Panc1 (cell line): ENCODE data around the gene SERPINE3. TPM values are rescaled to one million over a fixed set of nuclear protein-coding genes. Genes with fewer than 3 reads are reported as not detected.

Experiments used
- ATAC-seq: fragments of 200-7000 bp; cut with Tn5 transposase; 2 replicates; pipeline ENCODE4 v1.9.1; 2020; ENCODE audit warnings: mild to moderate bottlenecking, moderate library complexity
- BruUV-seq: library from RNA; stranded (reverse); fragments of 400-500 nt; replicated peaks from 2 replicates; lab custom pipeline; 2021; lab: Mats Ljungman, UMichigan
- CTCF ChIA-PET: fragments of 300-600 bp; sonication (Branson Sonifier 250); formaldehyde crosslinking; loops from one replicate; lab custom pipeline; 2022; ENCODE audit warnings: antibody characterized with exemption; lab: Charles Lee
- POLR2A ChIA-PET: fragments of 300-600 bp; sonication (Branson Sonifier 250); formaldehyde crosslinking; loops from one replicate; lab custom pipeline; 2022; ENCODE audit warnings: antibody characterized with exemption; lab: Charles Lee
- DNase-seq: peaks from one replicate; pipeline ENCODE4 v3.0.0-alpha.2; 2010; ENCODE audit warnings: low read depth, low spot score
- H3K27ac ChIP-seq: 2 replicates; pipeline ENCODE4 v1.5.1; 2011; ENCODE audit warnings: mild to moderate bottlenecking, low read length, inconsistent platforms
- H3K27me3 ChIP-seq: fragments of 200-500 bp; sonication (Bioruptor generic); 2 replicates; pipeline ENCODE4 v1.6.0; 2014; ENCODE audit warnings: low read length, inconsistent platforms; ENCODE audit not compliant: control insufficient read depth, insufficient read depth
- H3K36me3 ChIP-seq: fragments of 200-500 bp; sonication (Bioruptor generic); 2 replicates; pipeline ENCODE4 v1.5.1; 2014; ENCODE audit warnings: inconsistent platforms, mild to moderate bottlenecking, low read length, moderate library complexity; ENCODE audit not compliant: control insufficient read depth, insufficient read depth
- H3K4me1 ChIP-seq: 2 replicates; pipeline ENCODE4 v1.5.1; 2011; ENCODE audit warnings: inconsistent platforms, mild to moderate bottlenecking, low read length, moderate library complexity; ENCODE audit not compliant: control insufficient read depth, insufficient read depth
- H3K4me3 ChIP-seq, 2 experiments: 2 replicates each; pipeline ENCODE4 v1.5.1; 2011 to 2012; ENCODE audit warnings: low read depth in 2 of 2, low read length in 2 of 2, mild to moderate bottlenecking in 2 of 2, inconsistent platforms in 1 of 2, moderate library complexity in 1 of 2
- H3K9me3 ChIP-seq: fragments of 200-500 bp; sonication (Bioruptor generic); 2 replicates; pipeline ENCODE4 v1.5.1; 2014; ENCODE audit warnings: low read depth, mild to moderate bottlenecking, inconsistent platforms, low read length, moderate library complexity; ENCODE audit not compliant: control insufficient read depth, insufficient read depth
- POLR2AphosphoS5 ChIP-seq: IDR thresholded peaks from 2 replicates; pipeline ENCODE4 v1.6.1; 2012; ENCODE audit warnings: mild to moderate bottlenecking, low read depth, low read length, moderate library complexity
- SIN3A ChIP-seq: IDR thresholded peaks from 2 replicates; pipeline ENCODE4 v1.6.1; 2012; ENCODE audit warnings: low read depth, mild to moderate bottlenecking, low read length, moderate library complexity, borderline replicate concordance; ENCODE audit not compliant: insufficient read depth
- TCF7L2 ChIP-seq: IDR thresholded peaks from 2 replicates; pipeline ENCODE4 v1.6.1; 2011; ENCODE audit warnings: mild to moderate bottlenecking, low read depth, low read length, inconsistent platforms
- in situ Hi-C: cut with HindIII; loops from 2 replicates; pipeline ENCODE4 v1.10.0; 2016; ENCODE audit warnings: low sequenced_read_pairs, low pct_unique_long_range_greater_than_20kb
- intact Hi-C: fragments of 100-400 bp; cut with micrococcal nuclease; formaldehyde crosslinking; loops from one replicate; pipeline ENCODE4 v1.10.0; 2022; ENCODE audit not compliant: unreplicated experiment
- total RNA-seq: library from RNA; stranded (reverse); gene quantifications from one replicate; pipeline ENCODE4 v1.2.1, GENCODE V29; 2021; ENCODE audit not compliant: unreplicated experiment
- TF ChIP-seq, protein P1 (sequence below), 2 experiments: IDR thresholded peaks; 2 replicates each; pipeline ENCODE4 v1.6.1; 2011 to 2012; ENCODE audit warnings: low read depth in 2 of 2, control low read depth in 1 of 2, low read length in 1 of 2, mild to moderate bottlenecking in 1 of 2, moderate library complexity in 1 of 2; ENCODE audit not compliant: insufficient read depth in 1 of 2
- TF ChIP-seq, protein P2 (sequence below): fragments of 450-650 bp; IDR thresholded peaks from 2 replicates; pipeline ENCODE4 v1.5.1; 2017; ENCODE audit warnings: mild to moderate bottlenecking

The SERPINE3 gene
- total RNA-seq, 1 experiment from 2014 or later = not detected

DNA sequence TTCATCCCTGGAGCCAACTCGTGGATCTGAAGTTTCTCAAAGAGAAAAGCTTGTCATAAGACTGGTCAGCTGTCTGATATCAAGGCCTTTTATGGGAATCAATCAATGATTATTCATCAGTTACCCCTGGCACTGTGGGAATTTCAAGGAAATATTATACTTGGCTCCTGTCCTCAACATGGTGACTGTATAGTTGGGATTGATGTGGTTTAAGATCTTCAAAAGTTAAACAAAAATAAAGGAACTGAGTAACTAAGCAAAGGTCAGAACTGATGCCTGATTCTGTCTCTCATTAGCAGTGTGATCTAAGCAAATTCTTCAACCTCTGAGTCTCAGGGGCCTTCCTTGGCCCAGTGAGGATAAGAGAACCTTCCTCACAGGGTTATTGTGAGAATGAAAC lies 22.2 kb upstream of the SERPINE3 start:
- Histone ChIP-seq H3K4me1 (no peaks in the 10 kb centered on the region), H3K27me3 (peaks cover 2% of the 10 kb centered on the region; the same call in 1 of the 2 replicates), H3K27ac (no peak overlapping the region), H3K4me3 (no peak overlapping the region), H3K9me3 (no peaks in the 10 kb centered on the region), H3K36me3 (no peaks in the 10 kb centered on the region)
- ChIA-PET CTCF (no interaction called here), POLR2A (no interaction called here)
- intact Hi-C loops = no loop called here
- no TSS peak for BruUV-seq
- ATAC-seq (no peak), DNase-seq (no peak)
- in situ Hi-C loops = no loop called here
- TF ChIP-seq, protein P1, sequence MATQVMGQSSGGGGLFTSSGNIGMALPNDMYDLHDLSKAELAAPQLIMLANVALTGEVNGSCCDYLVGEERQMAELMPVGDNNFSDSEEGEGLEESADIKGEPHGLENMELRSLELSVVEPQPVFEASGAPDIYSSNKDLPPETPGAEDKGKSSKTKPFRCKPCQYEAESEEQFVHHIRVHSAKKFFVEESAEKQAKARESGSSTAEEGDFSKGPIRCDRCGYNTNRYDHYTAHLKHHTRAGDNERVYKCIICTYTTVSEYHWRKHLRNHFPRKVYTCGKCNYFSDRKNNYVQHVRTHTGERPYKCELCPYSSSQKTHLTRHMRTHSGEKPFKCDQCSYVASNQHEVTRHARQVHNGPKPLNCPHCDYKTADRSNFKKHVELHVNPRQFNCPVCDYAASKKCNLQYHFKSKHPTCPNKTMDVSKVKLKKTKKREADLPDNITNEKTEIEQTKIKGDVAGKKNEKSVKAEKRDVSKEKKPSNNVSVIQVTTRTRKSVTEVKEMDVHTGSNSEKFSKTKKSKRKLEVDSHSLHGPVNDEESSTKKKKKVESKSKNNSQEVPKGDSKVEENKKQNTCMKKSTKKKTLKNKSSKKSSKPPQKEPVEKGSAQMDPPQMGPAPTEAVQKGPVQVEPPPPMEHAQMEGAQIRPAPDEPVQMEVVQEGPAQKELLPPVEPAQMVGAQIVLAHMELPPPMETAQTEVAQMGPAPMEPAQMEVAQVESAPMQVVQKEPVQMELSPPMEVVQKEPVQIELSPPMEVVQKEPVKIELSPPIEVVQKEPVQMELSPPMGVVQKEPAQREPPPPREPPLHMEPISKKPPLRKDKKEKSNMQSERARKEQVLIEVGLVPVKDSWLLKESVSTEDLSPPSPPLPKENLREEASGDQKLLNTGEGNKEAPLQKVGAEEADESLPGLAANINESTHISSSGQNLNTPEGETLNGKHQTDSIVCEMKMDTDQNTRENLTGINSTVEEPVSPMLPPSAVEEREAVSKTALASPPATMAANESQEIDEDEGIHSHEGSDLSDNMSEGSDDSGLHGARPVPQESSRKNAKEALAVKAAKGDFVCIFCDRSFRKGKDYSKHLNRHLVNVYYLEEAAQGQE (IDR thresholded peaks at IDR 0.05; ENCODE audit: insufficient read depth in 1 of 2, low read depth in 2 of 2, low read length in 1 of 2) = no peak
- TF ChIP-seq SIN3A (no peak), POLR2AphosphoS5 (no peak), TCF7L2 (no peak)
- TF ChIP-seq, protein P2, sequence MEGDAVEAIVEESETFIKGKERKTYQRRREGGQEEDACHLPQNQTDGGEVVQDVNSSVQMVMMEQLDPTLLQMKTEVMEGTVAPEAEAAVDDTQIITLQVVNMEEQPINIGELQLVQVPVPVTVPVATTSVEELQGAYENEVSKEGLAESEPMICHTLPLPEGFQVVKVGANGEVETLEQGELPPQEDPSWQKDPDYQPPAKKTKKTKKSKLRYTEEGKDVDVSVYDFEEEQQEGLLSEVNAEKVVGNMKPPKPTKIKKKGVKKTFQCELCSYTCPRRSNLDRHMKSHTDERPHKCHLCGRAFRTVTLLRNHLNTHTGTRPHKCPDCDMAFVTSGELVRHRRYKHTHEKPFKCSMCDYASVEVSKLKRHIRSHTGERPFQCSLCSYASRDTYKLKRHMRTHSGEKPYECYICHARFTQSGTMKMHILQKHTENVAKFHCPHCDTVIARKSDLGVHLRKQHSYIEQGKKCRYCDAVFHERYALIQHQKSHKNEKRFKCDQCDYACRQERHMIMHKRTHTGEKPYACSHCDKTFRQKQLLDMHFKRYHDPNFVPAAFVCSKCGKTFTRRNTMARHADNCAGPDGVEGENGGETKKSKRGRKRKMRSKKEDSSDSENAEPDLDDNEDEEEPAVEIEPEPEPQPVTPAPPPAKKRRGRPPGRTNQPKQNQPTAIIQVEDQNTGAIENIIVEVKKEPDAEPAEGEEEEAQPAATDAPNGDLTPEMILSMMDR = no peak

DNA sequence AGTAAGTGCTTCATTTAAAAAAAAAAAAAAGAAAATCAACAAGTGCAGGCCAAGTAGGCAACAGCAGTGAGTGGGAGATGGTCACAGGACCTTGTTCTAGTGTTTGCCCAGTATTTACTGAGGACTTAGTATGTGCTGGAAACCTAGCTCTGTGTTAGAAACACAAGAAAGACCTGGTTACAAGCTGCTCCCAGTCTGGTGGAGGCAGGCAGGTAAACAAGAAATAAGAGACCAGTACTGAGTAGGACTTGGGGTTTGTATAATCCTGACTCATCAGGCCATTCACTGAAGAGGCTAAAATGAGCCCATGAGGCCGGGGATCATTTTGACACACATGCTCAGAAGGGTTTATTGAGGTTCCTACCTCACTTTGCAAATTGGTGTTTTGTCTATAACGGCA lies 21.5 kb upstream of the SERPINE3 start:
- DNase-seq (no peak), ATAC-seq (no peak)
- H3K27me3 ChIP-seq = peaks cover 2% of the 10 kb centered on the region; the same call in 1 of the 2 replicates
- no peaks in the 10 kb centered on the region for H3K36me3 ChIP-seq
- TF ChIP-seq, protein P1 (IDR thresholded peaks at IDR 0.05; ENCODE audit: insufficient read depth in 1 of 2, low read depth in 2 of 2, low read length in 1 of 2) = no peak
- TF ChIP-seq SIN3A = no peak
- no peak for TF ChIP-seq TCF7L2
- no peak for TF ChIP-seq POLR2AphosphoS5
- TF ChIP-seq, protein P2 = no peak
- intact Hi-C loops = no loop called here
- ChIA-PET CTCF (no interaction called here), POLR2A (no interaction called here)
- in situ Hi-C loops = no loop called here
- H3K4me3 ChIP-seq = no peak overlapping the region
- H3K4me1 ChIP-seq = no peaks in the 10 kb centered on the region
- H3K27ac ChIP-seq = no peak overlapping the region
- no peaks in the 10 kb centered on the region for H3K9me3 ChIP-seq
- no TSS peak for BruUV-seq
